ENCODE measurements around the gene SLC25A24. TPM values are rescaled to one million over a fixed set of nuclear protein-coding genes. Genes with fewer than 3 reads are reported as not detected.
"Not testable (repeated sequence)": the region's sequence is repeated elsewhere in the genome, so short reads cannot be mapped to it uniquely, and the experiment has no call there.

Gene SLC25A24
- total RNA-seq, 1 donor from 2014 or later: 55.3 TPM

DNA sequence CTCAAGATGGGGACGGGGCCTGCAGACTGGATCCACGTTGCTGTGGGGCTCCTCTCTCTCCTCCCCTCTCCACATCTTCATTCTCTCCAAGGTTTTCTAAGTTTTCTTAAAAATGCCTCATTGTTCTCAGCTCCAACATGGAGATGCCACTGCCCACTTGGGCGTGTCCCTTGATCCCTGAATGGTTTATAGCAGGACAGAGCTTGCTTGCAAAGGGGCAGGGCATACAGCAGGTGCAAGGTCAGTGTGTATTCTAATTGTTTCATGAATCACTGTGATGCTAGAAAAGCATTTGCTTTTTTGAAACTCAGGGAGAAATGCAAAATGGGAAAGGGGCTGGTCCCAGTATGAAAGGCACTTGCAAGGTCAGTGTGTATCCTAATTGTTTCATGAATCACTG lies 29.8 kb upstream of the SLC25A24 start:
- H3K27ac Mint-ChIP-seq (ENCODE audit: unreplicated experiment); FAIRE-seq; H3K9me3 Mint-ChIP-seq (ENCODE audit: unreplicated experiment): not testable (repeated sequence)

DNA sequence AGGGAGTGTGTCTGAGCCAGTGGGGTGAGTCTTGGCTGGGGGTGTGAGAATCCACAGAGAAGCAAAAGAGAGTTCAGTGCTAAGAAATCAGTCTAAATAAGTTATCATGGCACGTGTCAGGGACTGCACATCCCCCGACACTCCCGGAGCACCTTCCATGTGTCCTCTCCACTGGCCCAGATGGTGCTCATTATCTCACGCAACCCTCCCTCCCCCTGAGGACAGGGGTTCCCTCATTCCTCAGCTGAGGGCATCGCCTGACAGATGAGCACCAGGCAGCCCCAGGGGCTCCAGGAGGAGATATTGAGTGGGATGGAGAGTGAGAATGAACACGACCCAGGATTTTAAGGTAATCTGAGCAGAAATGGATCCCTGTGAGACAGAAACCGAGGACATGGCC lies 27.6 kb upstream of the SLC25A24 start:
- FAIRE-seq; H3K4me1 ChIP-seq (ENCODE audit: insufficient read depth, low read length); H3K4me1 Mint-ChIP-seq (ENCODE audit: low read depth, unreplicated experiment); H3K27me3 ChIP-seq (ENCODE audit: insufficient read depth, low read length); H3K4me3 Mint-ChIP-seq (ENCODE audit: unreplicated experiment); H3K9me3 ChIP-seq (ENCODE audit: insufficient read depth, low read depth, low read length); H3K9me3 Mint-ChIP-seq (ENCODE audit: unreplicated experiment); H2AFZ ChIP-seq (ENCODE audit: low read depth, low read length); H3K4me2 ChIP-seq (ENCODE audit: low read length); H3K27ac Mint-ChIP-seq (ENCODE audit: unreplicated experiment); H3K36me3 ChIP-seq (ENCODE audit: insufficient read depth, low read length); H3K27ac ChIP-seq (ENCODE audit: low read depth, low read length); H3K4me3 ChIP-seq (ENCODE audit: insufficient read depth, low read depth, low read length); H3K9ac ChIP-seq (ENCODE audit: low read length); H3K79me2 ChIP-seq (ENCODE audit: insufficient read depth, low read length); H4K20me1 ChIP-seq (ENCODE audit: insufficient read depth, low read length); DNase-seq (ENCODE audit: low read depth); H3K36me3 Mint-ChIP-seq (ENCODE audit: low read depth, unreplicated experiment); H3K27me3 Mint-ChIP-seq (ENCODE audit: low read depth, unreplicated experiment): not testable (repeated sequence)

More for the DNA sequence above, 29.8 kb upstream of the SLC25A24 start:
- not testable (repeated sequence) for H4K20me1 ChIP-seq (ENCODE audit: insufficient read depth, low read length); H3K79me2 ChIP-seq (ENCODE audit: insufficient read depth, low read length); H3K4me2 ChIP-seq (ENCODE audit: low read length); H3K9me3 ChIP-seq (ENCODE audit: insufficient read depth, low read depth, low read length); H3K9ac ChIP-seq (ENCODE audit: low read length); H3K27ac ChIP-seq (ENCODE audit: low read depth, low read length); H3K36me3 ChIP-seq (ENCODE audit: insufficient read depth, low read length); H3K4me3 Mint-ChIP-seq (ENCODE audit: unreplicated experiment); H3K36me3 Mint-ChIP-seq (ENCODE audit: low read depth, unreplicated experiment); H2AFZ ChIP-seq (ENCODE audit: low read depth, low read length); H3K4me1 ChIP-seq (ENCODE audit: insufficient read depth, low read length); H3K4me3 ChIP-seq (ENCODE audit: insufficient read depth, low read depth, low read length); H3K27me3 Mint-ChIP-seq (ENCODE audit: low read depth, unreplicated experiment); DNase-seq (ENCODE audit: low read depth); H3K4me1 Mint-ChIP-seq (ENCODE audit: low read depth, unreplicated experiment); H3K27me3 ChIP-seq (ENCODE audit: insufficient read depth, low read length)

DNA sequence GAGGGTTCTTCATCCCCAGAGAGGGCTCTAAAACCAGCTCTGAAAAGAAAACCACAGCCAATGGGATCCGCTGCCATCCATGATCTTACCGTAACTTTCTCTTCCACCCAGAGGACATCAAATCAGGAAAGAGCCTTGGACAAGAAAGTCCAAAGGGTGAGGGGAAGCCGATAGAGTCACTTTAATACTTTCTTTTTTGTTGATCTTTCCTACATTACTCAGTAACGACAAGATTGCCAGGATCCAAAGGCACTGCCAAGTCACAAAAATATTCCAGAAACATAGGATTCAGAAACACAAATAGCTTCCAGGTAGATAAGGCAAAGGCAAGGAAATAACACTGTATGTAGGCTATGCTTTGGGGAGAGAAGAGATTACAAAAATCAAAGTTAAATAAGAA lies 26.7 kb upstream of the SLC25A24 start:
- H3K4me3 ChIP-seq (ENCODE audit: insufficient read depth, low read depth, low read length); H3K9me3 ChIP-seq (ENCODE audit: insufficient read depth, low read depth, low read length); H3K27ac Mint-ChIP-seq (ENCODE audit: unreplicated experiment); H3K79me2 ChIP-seq (ENCODE audit: insufficient read depth, low read length); H3K36me3 ChIP-seq (ENCODE audit: insufficient read depth, low read length); H3K9me3 Mint-ChIP-seq (ENCODE audit: unreplicated experiment); DNase-seq (ENCODE audit: low read depth); H3K27ac ChIP-seq (ENCODE audit: low read depth, low read length); H3K4me3 Mint-ChIP-seq (ENCODE audit: unreplicated experiment); H3K9ac ChIP-seq (ENCODE audit: low read length); H2AFZ ChIP-seq (ENCODE audit: low read depth, low read length); H3K4me1 Mint-ChIP-seq (ENCODE audit: low read depth, unreplicated experiment); H3K27me3 Mint-ChIP-seq (ENCODE audit: low read depth, unreplicated experiment); FAIRE-seq; H4K20me1 ChIP-seq (ENCODE audit: insufficient read depth, low read length); H3K4me1 ChIP-seq (ENCODE audit: insufficient read depth, low read length); H3K27me3 ChIP-seq (ENCODE audit: insufficient read depth, low read length); H3K36me3 Mint-ChIP-seq (ENCODE audit: low read depth, unreplicated experiment); H3K4me2 ChIP-seq (ENCODE audit: low read length): not testable (repeated sequence)

DNA sequence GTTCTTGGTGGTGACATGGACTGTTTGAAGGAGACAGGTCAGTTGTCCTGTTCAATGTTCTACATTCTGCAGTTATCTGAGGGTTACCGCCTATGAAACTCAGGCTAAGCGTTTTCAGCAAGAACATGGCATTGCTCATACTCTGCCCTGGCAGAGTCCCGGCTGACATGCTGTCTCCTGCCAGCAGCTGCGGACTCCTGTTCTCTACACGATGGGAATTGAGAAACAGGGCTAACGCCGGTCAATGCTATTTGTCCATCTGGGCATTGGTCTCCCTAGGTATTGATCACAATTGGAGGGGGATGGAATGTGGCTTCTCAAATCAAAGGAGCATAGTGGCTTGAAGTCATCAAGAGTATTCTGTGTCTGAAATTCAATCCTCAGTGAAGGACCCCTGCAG lies 23.1 kb upstream of the SLC25A24 start:
- H3K4me1 Mint-ChIP-seq (ENCODE audit: low read depth, unreplicated experiment); H3K4me3 ChIP-seq (ENCODE audit: insufficient read depth, low read depth, low read length); H3K27ac ChIP-seq (ENCODE audit: low read depth, low read length); H3K9me3 ChIP-seq (ENCODE audit: insufficient read depth, low read depth, low read length); H3K36me3 ChIP-seq (ENCODE audit: insufficient read depth, low read length); H4K20me1 ChIP-seq (ENCODE audit: insufficient read depth, low read length); H3K4me2 ChIP-seq (ENCODE audit: low read length); DNase-seq (ENCODE audit: low read depth); H3K36me3 Mint-ChIP-seq (ENCODE audit: low read depth, unreplicated experiment); H3K4me1 ChIP-seq (ENCODE audit: insufficient read depth, low read length); H3K79me2 ChIP-seq (ENCODE audit: insufficient read depth, low read length); H3K9ac ChIP-seq (ENCODE audit: low read length); H3K27me3 ChIP-seq (ENCODE audit: insufficient read depth, low read length); FAIRE-seq; H3K4me3 Mint-ChIP-seq (ENCODE audit: unreplicated experiment); H3K27ac Mint-ChIP-seq (ENCODE audit: unreplicated experiment); H3K27me3 Mint-ChIP-seq (ENCODE audit: low read depth, unreplicated experiment); H2AFZ ChIP-seq (ENCODE audit: low read depth, low read length); H3K9me3 Mint-ChIP-seq (ENCODE audit: unreplicated experiment): not testable (repeated sequence)

DNA sequence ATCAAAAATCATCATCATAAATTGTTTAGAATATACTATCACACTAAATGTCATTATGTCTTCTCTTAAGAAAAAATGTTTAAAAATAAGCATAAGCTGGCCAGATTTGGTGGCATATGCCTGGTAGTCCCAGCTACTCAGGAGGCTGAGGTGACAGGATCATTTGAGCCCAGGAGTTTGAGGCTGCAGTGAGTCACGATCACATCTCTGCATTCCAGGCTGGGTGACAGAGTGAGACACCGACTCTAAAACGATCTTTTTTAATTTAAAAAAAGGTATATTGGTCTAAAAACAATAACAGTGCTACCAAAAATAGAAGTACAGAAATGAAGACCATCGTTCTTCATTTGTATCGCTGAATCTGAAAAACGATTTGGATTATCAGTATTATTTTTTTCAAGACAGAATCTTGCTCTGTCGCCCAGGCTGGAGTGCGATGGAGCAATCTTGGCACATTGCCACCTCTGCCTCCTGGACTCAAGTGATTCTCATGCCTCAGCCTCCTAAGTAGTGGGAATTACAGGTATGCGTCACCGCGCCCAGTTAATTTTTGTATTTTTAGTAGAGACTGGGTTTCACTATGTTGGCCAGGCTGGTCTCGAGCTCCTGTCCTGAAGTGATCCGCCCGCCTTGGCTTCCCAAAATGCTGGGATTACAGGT lies 17.5 kb upstream of the SLC25A24 start:
- H3K27me3 Mint-ChIP-seq (ENCODE audit: low read depth, unreplicated experiment); H3K4me1 ChIP-seq (ENCODE audit: insufficient read depth, low read length); H3K9me3 ChIP-seq (ENCODE audit: insufficient read depth, low read depth, low read length); H3K9me3 Mint-ChIP-seq (ENCODE audit: unreplicated experiment); DNase-seq (ENCODE audit: low read depth); H3K27ac Mint-ChIP-seq (ENCODE audit: unreplicated experiment); H3K4me3 ChIP-seq (ENCODE audit: insufficient read depth, low read depth, low read length); H3K36me3 Mint-ChIP-seq (ENCODE audit: low read depth, unreplicated experiment); H3K79me2 ChIP-seq (ENCODE audit: insufficient read depth, low read length); H2AFZ ChIP-seq (ENCODE audit: low read depth, low read length); H3K4me3 Mint-ChIP-seq (ENCODE audit: unreplicated experiment); H3K36me3 ChIP-seq (ENCODE audit: insufficient read depth, low read length); H3K9ac ChIP-seq (ENCODE audit: low read length); H3K27me3 ChIP-seq (ENCODE audit: insufficient read depth, low read length); H4K20me1 ChIP-seq (ENCODE audit: insufficient read depth, low read length); FAIRE-seq; H3K27ac ChIP-seq (ENCODE audit: low read depth, low read length); H3K4me2 ChIP-seq (ENCODE audit: low read length): not testable (repeated sequence)
- H3K4me1 Mint-ChIP-seq (ENCODE audit: low read depth, unreplicated experiment): peaks cover 16% of the 10 kb centered on the region

DNA sequence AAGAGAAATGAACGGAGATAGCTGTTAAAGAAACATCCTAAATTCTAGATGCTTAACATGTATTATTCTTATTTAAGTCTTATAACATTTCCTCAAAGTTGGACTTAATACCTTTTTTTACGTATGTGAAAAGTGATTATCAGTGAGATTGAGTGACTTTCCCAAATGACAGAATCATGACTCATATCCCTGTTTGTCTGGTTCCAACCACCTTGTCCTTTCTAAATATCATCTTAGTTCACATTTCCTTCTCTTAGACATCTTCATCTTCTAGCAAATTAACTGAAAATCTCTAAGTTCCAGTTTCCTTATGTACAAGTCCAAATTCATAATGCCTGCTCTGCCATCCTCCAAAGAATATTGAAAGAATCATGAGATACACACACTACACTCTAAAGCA lies 16.9 kb upstream of the SLC25A24 start:
- DNase-seq (ENCODE audit: low read depth); H3K9ac ChIP-seq (ENCODE audit: low read length); H3K4me1 ChIP-seq (ENCODE audit: insufficient read depth, low read length); H3K27ac Mint-ChIP-seq (ENCODE audit: unreplicated experiment); H3K36me3 ChIP-seq (ENCODE audit: insufficient read depth, low read length); H4K20me1 ChIP-seq (ENCODE audit: insufficient read depth, low read length); H2AFZ ChIP-seq (ENCODE audit: low read depth, low read length); H3K36me3 Mint-ChIP-seq (ENCODE audit: low read depth, unreplicated experiment); H3K4me2 ChIP-seq (ENCODE audit: low read length); H3K9me3 ChIP-seq (ENCODE audit: insufficient read depth, low read depth, low read length); H3K27me3 ChIP-seq (ENCODE audit: insufficient read depth, low read length); H3K4me3 ChIP-seq (ENCODE audit: insufficient read depth, low read depth, low read length); H3K27ac ChIP-seq (ENCODE audit: low read depth, low read length); H3K4me3 Mint-ChIP-seq (ENCODE audit: unreplicated experiment); FAIRE-seq; H3K9me3 Mint-ChIP-seq (ENCODE audit: unreplicated experiment); H3K79me2 ChIP-seq (ENCODE audit: insufficient read depth, low read length); H3K27me3 Mint-ChIP-seq (ENCODE audit: low read depth, unreplicated experiment): not testable (repeated sequence)
- H3K4me1 Mint-ChIP-seq (ENCODE audit: low read depth, unreplicated experiment): peaks cover 16% of the 10 kb centered on the region
